Umbilical cord (tissue), 2 donors: ENCODE data around the gene SUCNR1. TPM values are rescaled to one million over a fixed set of nuclear protein-coding genes. Genes with fewer than 3 reads are reported as not detected.
"Not testable (repeated sequence)": the region's sequence is repeated elsewhere in the genome, so short reads cannot be mapped to it uniquely, and the experiment has no call there.

Experiments
- DNase-seq: peaks from one replicate; pipeline ENCODE4 v3.0.0-alpha.2; 2015; ENCODE audit warnings: low spot score
- total RNA-seq: library from RNA; depleted of rRNA; stranded (reverse); fragments of >200 nt; gene quantifications from one replicate; pipeline ENCODE4 v1.2.3, GENCODE V29; 2014; ENCODE audit warnings: low replicate concordance; ENCODE audit not compliant: insufficient read depth

The SUCNR1 gene, protein sequence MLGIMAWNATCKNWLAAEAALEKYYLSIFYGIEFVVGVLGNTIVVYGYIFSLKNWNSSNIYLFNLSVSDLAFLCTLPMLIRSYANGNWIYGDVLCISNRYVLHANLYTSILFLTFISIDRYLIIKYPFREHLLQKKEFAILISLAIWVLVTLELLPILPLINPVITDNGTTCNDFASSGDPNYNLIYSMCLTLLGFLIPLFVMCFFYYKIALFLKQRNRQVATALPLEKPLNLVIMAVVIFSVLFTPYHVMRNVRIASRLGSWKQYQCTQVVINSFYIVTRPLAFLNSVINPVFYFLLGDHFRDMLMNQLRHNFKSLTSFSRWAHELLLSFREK
- 1.4 TPM for total RNA-seq

DNA sequence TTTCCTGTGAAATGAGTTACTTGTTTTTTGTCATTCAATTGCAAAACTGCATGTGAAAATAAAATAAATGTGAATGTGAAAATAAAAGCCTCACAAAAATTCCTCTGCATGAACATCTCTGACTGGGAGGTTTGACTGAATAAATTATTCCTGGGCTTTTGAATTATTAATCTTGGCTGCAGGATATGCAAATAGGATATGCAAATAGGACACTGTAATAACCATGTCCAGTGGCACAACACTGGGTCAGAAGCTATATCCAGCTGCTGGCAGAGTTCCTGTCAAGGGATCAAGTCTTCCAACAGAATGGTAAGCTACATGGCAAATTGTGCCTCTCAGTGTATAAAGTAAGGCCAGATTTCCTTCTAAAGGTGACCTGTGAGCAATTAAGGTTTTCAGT is at the start of gene SUCNR1:
Gene SUCNR1 (plus strand): TSS at position 246 of the 400 bp plus-strand sequence. CDS start 6,250 bp downstream, outside the sequence.
- no peak for DNase-seq

DNA sequence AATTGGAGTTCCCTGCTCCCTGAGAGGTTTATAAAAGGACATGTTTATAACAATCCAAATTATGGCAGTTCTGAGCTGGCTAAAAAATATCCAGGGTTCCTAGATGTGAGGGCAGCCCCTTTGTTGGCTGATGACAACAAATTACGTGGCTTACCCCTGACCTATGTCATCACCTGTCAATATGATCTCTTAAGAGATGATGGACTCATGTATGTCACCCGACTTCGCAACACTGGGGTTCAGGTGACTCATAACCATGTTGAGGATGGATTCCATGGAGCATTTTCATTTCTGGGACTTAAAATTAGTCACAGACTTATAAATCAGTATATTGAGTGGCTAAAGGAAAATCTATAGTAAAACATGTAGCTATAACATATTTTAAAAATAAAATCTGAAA is 45.6 kb upstream of the SUCNR1 start:
- DNase-seq: no peak

DNA sequence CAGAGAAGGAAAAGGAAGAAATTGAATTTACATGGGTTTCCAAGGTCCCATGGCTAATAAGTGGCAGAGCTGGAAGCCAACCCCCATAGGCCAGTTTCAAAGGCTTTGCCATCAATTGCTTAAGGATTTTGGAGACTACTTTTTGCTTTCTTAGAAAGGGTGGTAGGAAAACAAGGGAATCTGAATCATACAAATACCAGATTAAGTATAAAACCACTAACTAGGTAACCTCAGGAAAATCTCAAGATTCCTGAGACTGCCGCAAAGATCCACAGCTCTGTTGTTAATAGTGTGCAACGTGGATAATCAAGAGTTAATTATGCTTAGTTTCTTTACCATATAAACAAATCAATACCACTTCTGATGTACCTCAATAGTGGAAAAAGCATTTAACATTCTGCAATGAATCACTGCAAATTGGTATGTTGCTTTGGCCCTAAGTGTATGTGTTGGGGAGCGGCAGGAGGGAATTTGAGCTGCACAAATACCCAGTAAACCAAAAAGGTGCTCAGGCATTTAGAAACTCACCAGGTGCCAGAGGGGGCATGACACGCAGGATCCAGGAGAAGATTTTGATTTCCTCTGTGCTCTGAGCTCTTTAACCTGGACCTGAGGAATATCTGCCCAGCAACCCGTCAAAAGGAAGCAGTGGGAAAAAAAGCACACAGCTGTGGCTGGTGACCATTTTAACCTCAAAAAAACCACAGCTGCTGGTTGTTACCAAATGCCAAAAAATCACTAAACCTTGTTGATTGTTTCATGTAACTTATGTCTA is 37.5 kb upstream of the SUCNR1 start:
- no peak for DNase-seq

DNA sequence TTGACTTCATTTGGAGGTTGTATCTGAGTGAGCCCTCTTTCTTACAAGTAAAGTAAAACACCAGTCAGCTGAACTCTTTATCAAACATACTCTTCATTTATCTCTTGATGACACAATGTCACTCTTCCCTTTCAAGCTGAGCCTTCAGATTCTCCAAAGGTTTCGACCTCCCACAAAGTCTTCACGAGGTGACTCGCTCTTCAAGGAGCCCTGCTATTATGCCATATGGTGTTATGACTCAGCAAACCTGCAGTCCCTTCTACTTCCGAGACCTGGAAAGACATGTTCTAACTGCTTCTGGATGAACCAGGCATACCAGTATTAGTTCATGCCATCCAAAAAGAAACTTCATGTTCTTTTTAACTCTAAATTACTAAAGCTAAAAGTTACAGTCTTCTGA is 36.4 kb upstream of the SUCNR1 start:
- peak; percentile 49 for DNase-seq

DNA sequence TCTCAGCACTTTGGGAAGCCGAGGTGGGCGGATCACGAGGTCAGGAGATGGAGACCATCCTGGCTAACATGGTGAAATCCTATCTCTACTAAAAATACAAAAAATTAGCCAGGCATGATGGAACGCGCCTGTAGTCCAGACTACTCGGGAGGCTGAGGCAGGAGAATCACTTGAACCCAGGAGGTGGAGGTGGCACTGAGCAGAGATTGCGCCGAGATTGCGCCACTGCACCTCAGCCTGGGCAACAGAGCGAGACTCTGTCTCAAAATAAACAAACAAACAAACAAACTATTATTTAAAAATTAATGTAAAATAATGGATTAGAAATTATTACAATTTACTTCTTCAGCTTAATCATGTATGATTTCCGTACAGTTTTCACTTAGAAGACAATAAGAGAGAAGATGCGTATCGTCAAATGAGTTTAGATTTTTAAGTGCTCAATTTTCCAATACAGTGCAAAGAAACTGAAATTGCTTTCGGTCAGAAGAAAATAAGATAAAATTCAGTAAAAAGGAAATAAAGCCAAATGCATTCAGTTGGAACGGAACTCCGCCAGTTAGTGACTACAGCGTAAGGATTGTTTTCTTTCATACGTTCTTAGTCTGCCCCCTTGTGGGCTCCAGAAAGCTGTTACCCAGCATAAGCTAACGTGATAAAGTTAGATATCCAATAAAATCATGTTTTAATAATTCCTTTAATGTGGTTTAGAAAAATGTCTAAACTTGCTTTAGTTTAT is 34.7 kb upstream of the SUCNR1 start:
- DNase-seq: peak; percentile 79

DNA sequence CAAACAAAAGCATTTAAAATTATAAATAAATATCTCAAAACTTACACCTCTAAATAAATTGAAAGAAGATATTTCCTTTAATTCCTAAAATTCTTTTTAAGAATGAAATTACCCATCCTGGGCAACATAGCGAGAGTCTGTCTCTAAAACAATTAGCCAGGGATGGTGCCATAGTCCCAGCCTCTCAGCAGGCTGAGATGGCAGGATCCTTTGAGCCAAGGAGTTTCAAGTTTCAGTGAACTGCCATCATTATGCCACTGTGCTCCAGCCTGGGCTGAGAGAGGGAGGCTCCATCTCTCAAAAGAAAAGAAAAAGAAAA is 34.2 kb upstream of the SUCNR1 start:
- no peak for DNase-seq

DNA sequence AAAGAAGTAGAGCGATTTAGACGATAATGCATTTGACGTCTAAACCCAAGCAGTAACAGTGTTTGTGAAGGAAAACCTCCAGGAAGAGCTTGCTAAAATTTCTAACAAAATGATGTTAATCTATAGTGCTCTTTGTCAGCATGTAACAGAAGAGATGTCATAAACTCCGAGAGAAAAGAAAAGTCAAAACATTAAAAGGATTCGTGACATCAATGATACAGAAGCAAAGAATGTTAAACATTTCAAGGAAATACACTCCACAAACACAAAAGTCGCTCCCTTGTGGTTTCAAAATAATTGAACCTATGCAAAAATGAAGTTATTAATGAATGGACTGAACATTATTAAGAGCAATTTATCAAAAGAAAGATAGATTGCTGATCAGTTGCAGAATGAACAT is 31.6 kb upstream of the SUCNR1 start:
- DNase-seq: no peak

DNA sequence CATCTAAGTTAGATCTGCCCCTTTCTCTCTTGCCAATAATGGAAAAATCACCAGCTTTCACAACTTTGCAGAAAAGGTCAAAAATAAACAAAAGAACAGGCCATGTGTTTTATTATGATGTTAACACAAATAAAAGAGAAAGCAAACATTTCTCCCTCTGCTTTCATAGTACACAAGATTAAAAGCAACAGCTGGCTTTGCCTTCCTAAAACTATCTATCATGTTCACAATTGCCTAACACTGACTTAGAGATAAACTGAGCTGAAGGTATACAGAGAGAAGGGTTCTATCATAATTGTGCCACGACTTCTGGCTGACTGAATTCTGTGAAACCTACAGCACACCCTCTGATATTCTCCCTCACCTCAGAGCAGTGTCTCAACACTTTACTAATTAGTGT is 30.2 kb upstream of the SUCNR1 start:
- DNase-seq: peak; percentile 5

DNA sequence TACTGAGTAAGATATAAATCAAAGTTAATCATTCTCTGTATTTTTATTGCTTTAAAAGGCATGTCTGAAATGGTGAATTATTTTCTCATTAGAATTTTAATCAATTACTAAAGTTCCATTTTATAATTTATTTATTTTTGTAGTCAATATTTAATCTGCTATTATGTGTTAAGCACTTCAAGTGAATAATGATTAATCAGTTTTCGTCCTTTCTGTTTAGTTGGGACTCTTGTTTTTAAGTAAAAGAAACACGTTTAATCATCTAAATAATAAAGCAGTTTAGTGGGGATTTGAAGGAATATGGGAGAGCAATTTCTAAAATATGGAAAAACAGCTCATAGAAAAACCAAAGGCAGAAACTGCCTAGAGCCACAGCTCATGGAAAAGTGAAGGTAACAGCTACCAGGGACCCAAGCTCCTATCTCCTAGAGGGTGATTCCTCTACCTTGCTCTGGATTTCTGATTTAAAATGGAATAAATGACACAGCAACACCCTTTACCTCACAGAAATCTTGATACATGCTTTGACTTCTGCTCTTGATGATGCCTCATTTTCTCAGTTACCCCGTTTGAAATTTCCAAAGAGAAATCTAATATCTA is 28.0 kb upstream of the SUCNR1 start:
- no peak for DNase-seq

DNA sequence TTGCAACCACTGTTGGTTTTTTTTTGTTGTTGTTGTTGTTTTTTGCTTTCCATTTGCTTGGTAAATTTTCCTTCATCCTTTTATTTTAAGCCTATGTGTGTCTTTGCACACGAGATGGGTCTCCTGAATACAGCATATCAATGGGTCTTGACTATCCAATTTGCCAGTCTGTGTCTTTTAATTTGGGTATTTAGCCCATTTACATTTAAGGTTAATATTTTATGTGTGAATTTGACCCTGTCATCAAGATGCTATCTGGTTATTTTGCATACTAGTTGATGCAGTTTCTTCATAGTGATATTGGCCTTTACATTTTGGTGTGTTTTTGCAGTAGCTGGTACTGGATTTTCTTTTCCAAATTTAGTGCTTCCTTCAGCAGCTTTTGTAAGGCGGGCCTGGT is 23.4 kb upstream of the SUCNR1 start:
- not testable (repeated sequence) for DNase-seq

DNA sequence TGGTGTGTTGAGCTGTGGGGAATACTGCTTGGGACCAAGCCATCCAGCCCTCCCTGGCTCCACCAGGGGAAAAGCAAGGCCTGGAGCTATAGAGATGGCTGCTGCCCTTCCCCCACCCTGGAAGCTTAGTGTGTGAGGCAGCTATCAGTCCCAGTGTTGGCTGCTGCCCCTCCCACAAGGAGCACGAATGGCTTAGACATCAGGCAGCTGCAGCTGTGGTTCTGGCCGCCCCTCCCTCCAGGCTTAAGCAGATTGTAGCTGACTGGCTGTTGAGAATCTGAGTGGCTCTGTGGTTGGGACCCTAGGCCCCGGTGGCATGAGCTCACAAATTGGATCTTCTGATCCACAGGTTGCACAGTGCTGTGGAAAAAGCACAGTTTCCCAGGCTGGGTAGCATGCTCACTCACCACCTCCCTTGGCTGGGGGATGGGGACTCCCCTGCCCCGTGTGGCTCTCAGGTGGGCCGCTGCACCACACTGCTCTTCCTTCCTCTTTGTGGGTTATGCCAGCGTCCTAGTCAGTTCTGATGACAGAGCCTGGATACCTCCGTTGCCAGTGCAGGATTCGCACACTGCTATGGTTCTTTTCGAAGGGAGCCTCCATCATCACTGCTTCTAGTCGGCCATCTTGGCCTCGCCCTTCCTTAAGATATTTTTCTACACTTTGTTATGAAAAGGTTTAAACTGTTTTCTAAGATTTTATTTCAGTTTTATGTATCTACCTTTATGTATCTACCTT is 21.2 kb upstream of the SUCNR1 start:
- no peak for DNase-seq

DNA sequence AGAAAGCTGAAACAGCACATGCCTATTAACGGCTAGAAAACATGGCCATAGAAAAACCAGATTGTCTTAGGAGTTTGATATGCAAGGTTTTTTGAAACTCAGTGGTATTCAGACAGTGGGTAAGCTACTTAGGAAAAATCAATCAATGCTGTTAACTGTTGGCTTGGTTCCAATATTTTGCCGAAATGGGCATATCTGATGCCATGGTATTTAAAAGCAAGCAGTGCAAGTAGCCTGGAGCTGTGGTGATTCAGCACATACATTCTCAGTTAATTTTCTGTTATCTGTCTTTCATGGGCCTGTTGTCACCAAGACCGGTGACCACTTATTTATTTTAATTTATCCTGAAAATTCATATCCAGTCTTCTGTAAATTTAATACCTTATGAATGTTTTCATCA is 17.3 kb upstream of the SUCNR1 start:
- DNase-seq: peak; percentile 23

DNA sequence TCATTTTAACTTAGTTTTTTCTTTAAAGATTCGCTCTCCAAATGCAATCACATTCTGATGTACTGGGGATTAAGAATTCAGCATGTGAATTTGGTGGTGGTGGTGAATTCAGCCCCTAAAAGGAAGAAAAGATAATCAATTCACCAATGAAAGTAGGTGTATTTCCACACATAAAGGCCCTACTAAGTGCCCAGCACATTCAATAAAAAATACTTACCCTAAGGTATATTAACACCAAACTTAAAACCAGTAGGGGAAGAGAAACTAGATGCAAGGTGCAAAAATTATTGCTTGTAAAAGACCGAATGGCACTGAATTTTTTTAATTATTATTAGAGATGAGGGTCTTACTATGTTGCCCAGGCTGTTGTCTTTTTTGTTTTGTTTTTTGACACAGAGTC is 16.8 kb upstream of the SUCNR1 start:
- DNase-seq: no peak

DNA sequence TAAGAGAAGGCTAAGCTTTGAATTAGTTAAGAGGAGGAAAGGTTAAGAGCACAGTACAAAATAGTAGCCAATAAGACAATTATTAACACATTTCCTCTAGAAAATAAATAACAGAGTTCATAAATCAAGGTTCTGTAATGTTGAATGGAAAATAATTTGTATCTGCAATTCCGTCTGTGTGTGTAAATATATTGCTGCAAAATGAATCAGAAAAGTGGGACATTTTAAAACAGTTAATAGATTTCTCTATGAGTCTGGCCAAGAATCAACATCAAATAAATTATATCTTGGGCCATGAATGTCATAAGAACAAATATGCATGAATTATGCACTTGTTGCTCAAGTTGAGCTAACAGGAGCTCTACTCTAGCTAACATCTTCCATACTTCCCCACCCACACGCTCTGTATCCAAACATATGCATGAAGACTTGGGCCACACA is 14.2 kb upstream of the SUCNR1 start:
- no peak for DNase-seq

DNA sequence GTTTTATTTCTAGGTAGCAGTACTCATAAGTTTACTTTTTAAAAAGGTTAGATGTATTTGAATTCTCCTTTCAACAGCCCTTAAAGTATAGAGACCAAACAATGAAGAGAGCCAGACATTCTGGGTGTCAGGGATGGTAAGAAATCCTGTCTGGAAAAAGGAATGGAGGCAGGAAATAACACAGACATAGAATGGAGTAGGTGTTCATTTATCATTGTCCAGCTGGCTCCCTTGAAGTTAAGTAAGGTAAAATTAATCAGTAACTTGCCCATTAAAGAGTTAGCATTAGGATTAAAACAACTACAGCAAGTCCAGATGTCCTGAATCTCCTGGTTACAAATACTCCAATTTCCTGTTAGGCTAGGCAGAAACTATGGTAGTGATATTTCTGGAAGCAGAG is 13.5 kb upstream of the SUCNR1 start:
- DNase-seq: no peak

DNA sequence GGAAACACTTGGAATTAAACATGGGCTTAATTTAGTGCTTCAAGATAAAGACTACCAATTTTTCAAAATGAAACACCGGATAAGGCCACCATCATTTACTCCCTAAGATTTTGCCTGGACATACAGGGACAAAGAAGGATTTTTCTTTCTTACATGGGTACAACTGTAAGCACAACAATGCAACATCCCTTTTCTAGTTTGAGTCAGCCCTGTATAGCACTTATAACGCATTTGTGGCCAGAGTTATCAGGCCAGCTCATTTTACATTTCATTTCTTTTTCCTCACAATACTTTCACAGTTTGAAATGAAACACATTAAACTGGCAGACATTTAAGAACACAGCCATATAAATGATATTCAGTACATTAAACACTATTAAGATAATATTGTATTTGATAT is 9.8 kb upstream of the SUCNR1 start:
- no peak for DNase-seq

DNA sequence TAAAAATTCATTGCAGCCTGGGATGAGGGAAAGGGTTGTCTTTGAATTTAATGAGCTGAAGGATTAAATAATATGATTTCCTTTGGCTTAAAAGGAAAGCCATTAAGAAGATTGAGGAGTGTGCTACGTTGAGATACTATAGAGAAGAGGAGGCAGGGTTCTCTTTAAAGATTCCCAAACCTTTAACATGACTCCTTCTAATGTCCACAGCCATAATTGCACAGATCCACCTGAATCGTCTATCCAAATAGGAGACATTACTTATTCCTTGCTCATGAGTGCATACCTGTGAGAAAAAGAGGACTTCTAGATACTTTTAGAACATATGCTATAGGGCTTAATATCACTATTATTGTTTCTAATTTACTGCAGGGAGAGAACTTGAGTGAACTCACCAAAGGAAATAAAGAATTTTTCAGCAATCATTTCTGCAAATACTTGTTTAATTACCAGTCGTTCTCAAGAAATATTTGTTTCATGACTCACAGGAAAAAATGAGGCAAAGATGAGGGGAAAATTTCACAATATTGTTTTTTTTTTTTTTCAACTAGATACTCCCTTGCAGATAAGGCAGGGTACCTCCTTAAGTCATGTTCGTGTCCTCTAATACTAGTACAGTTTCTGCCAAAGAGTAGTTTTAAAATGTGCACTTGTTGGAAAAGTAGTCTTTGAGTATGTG is 8.9 kb upstream of the SUCNR1 start:
- peak; percentile 27 for DNase-seq

DNA sequence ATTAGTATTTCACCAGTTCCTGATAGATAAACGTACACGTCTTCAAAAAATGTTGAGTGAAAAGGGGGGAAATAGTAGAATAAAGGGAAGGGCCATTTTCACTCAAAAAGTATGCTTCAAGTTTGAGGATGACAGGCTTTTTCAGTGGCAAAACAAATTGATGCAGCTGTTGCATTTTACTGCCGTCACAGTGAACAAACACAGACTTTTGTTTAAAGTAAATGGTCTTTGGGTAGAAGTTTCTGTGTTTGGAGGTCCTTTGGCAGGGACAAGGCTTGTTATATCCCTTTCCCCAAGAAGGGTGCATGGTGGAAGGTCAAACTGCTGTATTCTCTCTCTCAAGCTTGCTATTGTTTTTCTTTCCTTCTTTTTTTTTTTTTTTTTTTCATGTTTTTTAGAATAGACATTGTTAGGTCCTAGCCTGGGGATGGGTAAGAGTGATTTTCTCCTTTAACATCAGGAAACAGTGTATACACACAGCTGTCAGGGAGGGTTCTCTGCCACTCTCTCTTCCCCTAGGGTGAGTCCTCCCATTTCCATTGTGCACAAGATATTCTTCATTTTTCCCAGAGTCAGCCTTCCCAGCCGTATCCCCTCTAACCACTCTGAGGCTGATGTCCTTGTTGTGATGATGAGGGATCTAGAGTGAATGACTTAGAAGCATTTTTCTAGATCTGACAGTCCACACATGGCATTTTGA is 6.6 kb upstream of the SUCNR1 start:
- DNase-seq: no peak

DNA sequence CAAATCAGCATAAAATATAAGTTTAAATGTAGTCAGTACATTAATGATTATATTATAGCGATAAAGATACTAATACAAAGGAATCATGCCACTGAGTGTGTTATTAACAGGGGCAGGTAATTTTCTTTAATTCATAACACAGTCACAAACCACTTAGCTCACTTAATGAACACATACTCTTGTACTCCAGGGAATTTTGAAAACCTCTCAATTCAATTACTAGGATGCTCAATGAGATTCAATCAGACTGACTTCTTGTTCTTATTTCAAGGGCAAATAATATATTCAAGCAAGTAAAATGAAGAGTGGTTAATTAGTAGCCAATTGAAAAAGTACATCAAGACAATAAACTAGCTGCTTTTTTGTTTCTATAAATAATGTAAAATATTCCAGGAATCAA is 5.8 kb upstream of the SUCNR1 start:
- no peak for DNase-seq

DNA sequence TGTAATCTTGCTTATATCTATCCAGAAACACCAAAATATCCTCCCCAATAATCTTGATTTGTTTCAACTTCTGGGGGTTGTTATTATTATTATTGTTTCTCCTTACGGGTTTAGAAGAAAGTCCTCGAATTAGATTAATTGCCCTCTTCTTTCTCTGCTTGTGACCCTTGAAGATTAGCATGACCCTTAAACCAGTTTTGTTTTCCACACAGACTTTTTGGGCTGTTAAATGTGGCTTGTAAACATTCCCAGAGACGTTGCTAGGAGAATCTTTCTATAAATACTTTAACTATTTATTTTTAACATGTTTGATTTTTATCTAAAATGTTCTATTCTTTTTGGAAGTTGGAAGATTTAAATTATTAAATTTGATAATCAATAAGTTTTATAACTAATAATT is 4.3 kb upstream of the SUCNR1 start:
- DNase-seq: no peak
